A549 treated with Mapracorat at 1 μM for 4 hours (cell line): Measurements from ENCODE around the gene PPARA. TPM values are rescaled to one million over a fixed set of nuclear protein-coding genes. Genes with fewer than 3 reads are reported as not detected.

Experiments
- total RNA-seq: library from RNA; stranded (reverse); fragments of 200-300 nt; extraction: Qiagen RNA extraction; gene quantifications from 5 replicates; pipeline ENCODE4 v1.2.3, GENCODE V29; 2022

Gene PPARA
- 0.70 to 2.5 TPM (median 1.8 TPM) in 5 replicates for total RNA-seq

DNA sequence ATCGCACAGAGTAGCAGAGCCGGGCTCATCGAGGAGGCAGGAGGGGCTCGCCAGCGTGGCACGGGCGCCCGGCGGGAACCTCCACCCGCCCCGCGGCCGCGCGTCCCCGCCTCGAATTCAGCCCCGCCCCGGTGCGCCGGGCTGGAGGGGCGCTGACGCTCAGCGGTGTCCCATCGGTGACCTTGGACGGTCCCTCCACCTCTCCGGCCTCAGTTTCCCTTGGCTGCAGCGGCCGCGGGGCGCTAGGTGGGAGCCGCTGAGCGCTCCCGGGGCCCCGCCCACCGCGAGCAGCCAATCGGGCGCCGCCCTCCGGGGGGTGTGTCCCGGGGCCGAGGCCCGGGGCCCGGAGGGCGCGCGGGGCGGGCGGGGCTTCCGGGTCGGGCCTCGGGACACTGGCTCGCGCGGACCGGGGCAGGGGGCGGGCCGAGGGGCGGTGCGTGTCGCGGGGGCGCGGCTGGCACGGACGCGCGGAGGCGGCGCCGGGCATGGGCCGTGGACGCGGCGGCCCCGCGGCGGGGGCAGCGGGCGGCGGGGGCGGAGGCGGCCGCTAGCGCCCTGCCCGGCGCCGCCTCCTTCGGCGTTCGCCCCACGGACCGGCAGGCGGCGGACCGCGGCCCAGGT lies at the start of gene PPARA:
PPARA (plus strand) TSS at position 493 of the 621 bp plus-strand sequence. CDS start 47,858 bp downstream, outside the sequence.

GRCh38 chr22:46250035-46250782 lies 99.9 kb downstream of the PPARA start, which contains the start of gene CDPF1:
Gene CDPF1, minus strand, starts transcription at chr22:46250293. Its CDS starts 2,009 bp downstream, at chr22:46248284.

GRCh38 chr22:46263216-46263590 lies 112.9 kb downstream of the PPARA start, which contains the start of gene PKDREJ:
Gene PKDREJ, minus strand, starts transcription at chr22:46263343. Its CDS starts 21 bp downstream, at chr22:46263322.

DNA sequence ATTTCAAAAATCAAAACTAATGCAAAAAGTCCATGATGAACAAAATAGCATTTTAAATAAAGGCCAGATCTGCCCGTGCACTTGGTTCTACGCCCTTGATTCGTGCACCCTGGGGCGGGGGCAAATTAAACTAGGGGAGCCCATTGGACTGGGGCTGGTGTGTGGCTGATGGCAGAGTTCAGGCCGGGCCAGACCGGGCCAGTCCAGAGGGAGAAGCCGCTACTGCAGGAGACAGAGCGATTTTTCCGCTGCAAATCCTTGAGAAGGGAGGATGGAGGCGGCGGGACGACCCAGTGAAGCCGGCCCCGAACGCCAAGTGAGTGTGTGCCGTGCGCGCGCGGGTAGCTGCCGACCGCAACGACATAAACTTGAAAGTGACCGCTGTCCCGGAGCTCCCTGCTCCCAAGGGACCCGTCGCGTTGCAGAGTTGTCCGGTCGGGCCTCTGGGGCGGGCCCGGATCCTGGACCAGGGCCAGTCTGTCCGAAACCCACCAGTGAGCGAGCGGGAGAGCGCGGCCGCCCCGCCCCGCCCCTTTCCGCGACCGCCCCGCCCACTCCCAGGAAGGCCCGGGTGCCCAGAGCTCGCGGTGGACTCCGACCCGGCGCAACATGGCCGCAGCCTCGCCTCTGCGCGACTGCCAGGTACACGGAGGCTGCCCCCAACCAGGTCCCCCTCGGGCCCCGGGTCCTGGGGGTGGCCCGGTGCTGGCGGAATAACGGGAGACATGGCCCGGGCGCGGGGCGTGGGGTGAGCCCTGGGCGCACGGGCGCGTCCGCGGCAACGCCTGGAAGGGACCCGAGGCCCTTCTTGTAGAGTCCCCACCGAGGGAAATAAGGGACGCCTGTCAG lies 117.3 kb downstream of the PPARA start, which contains the start of gene TTC38:
TTC38 (plus strand) TSS at position 578 of the 849 bp plus-strand sequence; CDS start at position 610, 32 bp downstream.

Other genes with a start within 250 kb of the PPARA start
- 52.5 to 78.3 TPM (median 68.5 TPM) in 5 replicates for gene WNT7B, start 173.4 kb upstream of the PPARA start, total RNA-seq
- gene CDPF1, start 99.8 kb downstream of the PPARA start, total RNA-seq: 8.3 to 10.8 TPM (median 9.3 TPM) in 5 replicates
- gene PKDREJ, start 112.8 kb downstream of the PPARA start, total RNA-seq: not detected in 5 replicates
- 11.1 to 14.0 TPM (median 13.1 TPM) in 5 replicates for gene TTC38, start 117.5 kb downstream of the PPARA start, total RNA-seq
- 27.9 to 35.6 TPM (median 31.7 TPM) in 5 replicates for gene GTSE1, start 146.3 kb downstream of the PPARA start, total RNA-seq
- gene TRMU, start 185.2 kb downstream of the PPARA start, total RNA-seq: 30.8 to 40.9 TPM (median 35.9 TPM) in 5 replicates